PC-9 (cell line): Measurements from ENCODE around the gene SUGP1.

Experiments used
- EZH2 ChIP-seq: fragments of 200-600 bp; sonication (generic); IDR thresholded peaks from 2 replicates; pipeline ENCODE4 v1.8.0; 2017; ENCODE audit warnings: antibody characterized with exemption, low read depth
- TF ChIP-seq, protein P1 (sequence below): fragments of 200-600 bp; sonication (generic); conservative IDR thresholded peaks from 2 replicates; pipeline ENCODE4 v1.6.1; 2017; ENCODE audit warnings: mixed run types, antibody characterized with exemption, mild to moderate bottlenecking, moderate library complexity

DNA sequence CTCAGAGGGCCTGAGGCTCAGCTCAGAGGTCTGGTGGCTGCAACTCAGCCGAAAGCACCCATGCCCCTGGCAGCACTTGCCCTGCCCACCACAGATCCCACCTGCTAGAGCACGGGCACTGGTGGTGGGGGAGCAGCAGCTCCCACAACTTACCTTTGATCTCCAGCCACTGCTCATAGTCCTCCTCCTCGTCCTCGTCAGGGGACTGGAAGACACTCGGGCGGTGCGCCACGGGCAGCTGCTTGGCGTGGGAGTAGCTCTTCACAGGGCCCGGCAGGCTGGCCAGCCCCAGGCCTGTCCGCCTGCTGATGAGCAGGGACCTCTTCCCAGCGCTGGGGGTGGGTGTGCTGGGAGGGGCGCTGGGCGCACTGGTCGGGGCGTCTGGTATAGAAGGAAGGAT lies 14.6 kb downstream of the SUGP1 start:
- TF ChIP-seq, protein P1, sequence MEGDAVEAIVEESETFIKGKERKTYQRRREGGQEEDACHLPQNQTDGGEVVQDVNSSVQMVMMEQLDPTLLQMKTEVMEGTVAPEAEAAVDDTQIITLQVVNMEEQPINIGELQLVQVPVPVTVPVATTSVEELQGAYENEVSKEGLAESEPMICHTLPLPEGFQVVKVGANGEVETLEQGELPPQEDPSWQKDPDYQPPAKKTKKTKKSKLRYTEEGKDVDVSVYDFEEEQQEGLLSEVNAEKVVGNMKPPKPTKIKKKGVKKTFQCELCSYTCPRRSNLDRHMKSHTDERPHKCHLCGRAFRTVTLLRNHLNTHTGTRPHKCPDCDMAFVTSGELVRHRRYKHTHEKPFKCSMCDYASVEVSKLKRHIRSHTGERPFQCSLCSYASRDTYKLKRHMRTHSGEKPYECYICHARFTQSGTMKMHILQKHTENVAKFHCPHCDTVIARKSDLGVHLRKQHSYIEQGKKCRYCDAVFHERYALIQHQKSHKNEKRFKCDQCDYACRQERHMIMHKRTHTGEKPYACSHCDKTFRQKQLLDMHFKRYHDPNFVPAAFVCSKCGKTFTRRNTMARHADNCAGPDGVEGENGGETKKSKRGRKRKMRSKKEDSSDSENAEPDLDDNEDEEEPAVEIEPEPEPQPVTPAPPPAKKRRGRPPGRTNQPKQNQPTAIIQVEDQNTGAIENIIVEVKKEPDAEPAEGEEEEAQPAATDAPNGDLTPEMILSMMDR = no peak
- no peak for TF ChIP-seq EZH2
